ENCODE measurements around the gene KRTAP5-9.
"Not testable (repeated sequence)": the region's sequence is repeated elsewhere in the genome, so short reads cannot be mapped to it uniquely, and the experiment has no call there.

- not testable (repeated sequence) for TF ChIP-seq CTCF (IDR thresholded peaks at IDR 0.05); ZFX (IDR thresholded peaks at IDR 0.05; ENCODE audit: borderline replicate concordance)
These were observed 21.2 kb upstream of the KRTAP5-9 start, which contains the start of gene KRTAP5-7 for GRCh38 chr11:71526796-71527575.

Measured in 22Rv1 (cell line).